Panc1 (cell line): Measurements from ENCODE around the gene EP400. TPM values are rescaled to one million over a fixed set of nuclear protein-coding genes. Genes with fewer than 3 reads are reported as not detected.

ENCODE experiments used
- ATAC-seq: fragments of 200-7000 bp; cut with Tn5 transposase; 2 replicates; pipeline ENCODE4 v1.9.1; 2020; ENCODE audit warnings: mild to moderate bottlenecking, moderate library complexity
- BruUV-seq: library from RNA; stranded (reverse); fragments of 400-500 nt; replicated peaks from 2 replicates; lab custom pipeline; 2021; lab: Mats Ljungman, UMichigan
- CTCF ChIA-PET: fragments of 300-600 bp; sonication (Branson Sonifier 250); formaldehyde crosslinking; loops from one replicate; lab custom pipeline; 2022; ENCODE audit warnings: antibody characterized with exemption; lab: Charles Lee
- POLR2A ChIA-PET: fragments of 300-600 bp; sonication (Branson Sonifier 250); formaldehyde crosslinking; loops from one replicate; lab custom pipeline; 2022; ENCODE audit warnings: antibody characterized with exemption; lab: Charles Lee
- DNase-seq: peaks from one replicate; pipeline ENCODE4 v3.0.0-alpha.2; 2010; ENCODE audit warnings: low read depth, low spot score
- H3K27ac ChIP-seq: 2 replicates; pipeline ENCODE4 v1.5.1; 2011; ENCODE audit warnings: mild to moderate bottlenecking, low read length, inconsistent platforms
- H3K27me3 ChIP-seq: fragments of 200-500 bp; sonication (Bioruptor generic); 2 replicates; pipeline ENCODE4 v1.6.0; 2014; ENCODE audit warnings: low read length, inconsistent platforms; ENCODE audit not compliant: control insufficient read depth, insufficient read depth
- H3K36me3 ChIP-seq: fragments of 200-500 bp; sonication (Bioruptor generic); 2 replicates; pipeline ENCODE4 v1.5.1; 2014; ENCODE audit warnings: inconsistent platforms, mild to moderate bottlenecking, low read length, moderate library complexity; ENCODE audit not compliant: control insufficient read depth, insufficient read depth
- H3K4me1 ChIP-seq: 2 replicates; pipeline ENCODE4 v1.5.1; 2011; ENCODE audit warnings: inconsistent platforms, mild to moderate bottlenecking, low read length, moderate library complexity; ENCODE audit not compliant: control insufficient read depth, insufficient read depth
- H3K4me3 ChIP-seq, 2 experiments: 2 replicates each; pipeline ENCODE4 v1.5.1; 2011 to 2012; ENCODE audit warnings: low read depth in 2 of 2, low read length in 2 of 2, mild to moderate bottlenecking in 2 of 2, inconsistent platforms in 1 of 2, moderate library complexity in 1 of 2
- H3K9me3 ChIP-seq: fragments of 200-500 bp; sonication (Bioruptor generic); 2 replicates; pipeline ENCODE4 v1.5.1; 2014; ENCODE audit warnings: low read depth, mild to moderate bottlenecking, inconsistent platforms, low read length, moderate library complexity; ENCODE audit not compliant: control insufficient read depth, insufficient read depth
- POLR2AphosphoS5 ChIP-seq: IDR thresholded peaks from 2 replicates; pipeline ENCODE4 v1.6.1; 2012; ENCODE audit warnings: mild to moderate bottlenecking, low read depth, low read length, moderate library complexity
- REST ChIP-seq, 2 experiments: IDR thresholded peaks; 2 replicates each; pipeline ENCODE4 v1.6.1; 2011 to 2012; ENCODE audit warnings: low read depth in 2 of 2, control low read depth in 1 of 2, low read length in 1 of 2, mild to moderate bottlenecking in 1 of 2, moderate library complexity in 1 of 2; ENCODE audit not compliant: insufficient read depth in 1 of 2
- SIN3A ChIP-seq: IDR thresholded peaks from 2 replicates; pipeline ENCODE4 v1.6.1; 2012; ENCODE audit warnings: low read depth, mild to moderate bottlenecking, low read length, moderate library complexity, borderline replicate concordance; ENCODE audit not compliant: insufficient read depth
- TCF7L2 ChIP-seq: IDR thresholded peaks from 2 replicates; pipeline ENCODE4 v1.6.1; 2011; ENCODE audit warnings: mild to moderate bottlenecking, low read depth, low read length, inconsistent platforms
- in situ Hi-C: cut with HindIII; loops from 2 replicates; pipeline ENCODE4 v1.10.0; 2016; ENCODE audit warnings: low sequenced_read_pairs, low pct_unique_long_range_greater_than_20kb
- intact Hi-C: fragments of 100-400 bp; cut with micrococcal nuclease; formaldehyde crosslinking; loops from one replicate; pipeline ENCODE4 v1.10.0; 2022; ENCODE audit not compliant: unreplicated experiment
- total RNA-seq: library from RNA; stranded (reverse); gene quantifications from one replicate; pipeline ENCODE4 v1.2.1, GENCODE V29; 2021; ENCODE audit not compliant: unreplicated experiment
- TF ChIP-seq, protein P1 (sequence below): fragments of 450-650 bp; IDR thresholded peaks from 2 replicates; pipeline ENCODE4 v1.5.1; 2017; ENCODE audit warnings: mild to moderate bottlenecking

The EP400 gene
- total RNA-seq, 1 experiment from 2014 or later = 59.4 TPM

- in situ Hi-C loops = no loop called here
- no TSS peak for BruUV-seq
Measured at GRCh38 chr12:131928080-131928710, 21.5 kb upstream of the EP400 start.

More at GRCh38 chr12:131928080-131928710, 21.5 kb upstream of the EP400 start:
- ChIA-PET CTCF (interaction anchor here (0.6 to 0.7 kb wide), 3 partner anchors 29 to 148 kb away, joined by 3 to 8 read pairs (median 8); no protein-coding TSS in a partner anchor), POLR2A (interaction anchor here (0.5 kb wide), 1 partner anchor 8 kb away, joined by 4 read pairs; no protein-coding TSS in a partner anchor)
- peak overlapping the region; percentile 62 to 66 for H3K4me3 ChIP-seq
- DNase-seq = no peak
- no peaks in the 10 kb centered on the region for H3K27me3 ChIP-seq
- peaks cover 13% of the 10 kb centered on the region for H3K36me3 ChIP-seq
- peak; percentile 45 for ATAC-seq
- no peaks in the 10 kb centered on the region for H3K9me3 ChIP-seq
- H3K4me1 ChIP-seq = no peaks in the 10 kb centered on the region
- TF ChIP-seq TCF7L2 = no peak
- TF ChIP-seq SIN3A = no peak
- TF ChIP-seq, protein P1, sequence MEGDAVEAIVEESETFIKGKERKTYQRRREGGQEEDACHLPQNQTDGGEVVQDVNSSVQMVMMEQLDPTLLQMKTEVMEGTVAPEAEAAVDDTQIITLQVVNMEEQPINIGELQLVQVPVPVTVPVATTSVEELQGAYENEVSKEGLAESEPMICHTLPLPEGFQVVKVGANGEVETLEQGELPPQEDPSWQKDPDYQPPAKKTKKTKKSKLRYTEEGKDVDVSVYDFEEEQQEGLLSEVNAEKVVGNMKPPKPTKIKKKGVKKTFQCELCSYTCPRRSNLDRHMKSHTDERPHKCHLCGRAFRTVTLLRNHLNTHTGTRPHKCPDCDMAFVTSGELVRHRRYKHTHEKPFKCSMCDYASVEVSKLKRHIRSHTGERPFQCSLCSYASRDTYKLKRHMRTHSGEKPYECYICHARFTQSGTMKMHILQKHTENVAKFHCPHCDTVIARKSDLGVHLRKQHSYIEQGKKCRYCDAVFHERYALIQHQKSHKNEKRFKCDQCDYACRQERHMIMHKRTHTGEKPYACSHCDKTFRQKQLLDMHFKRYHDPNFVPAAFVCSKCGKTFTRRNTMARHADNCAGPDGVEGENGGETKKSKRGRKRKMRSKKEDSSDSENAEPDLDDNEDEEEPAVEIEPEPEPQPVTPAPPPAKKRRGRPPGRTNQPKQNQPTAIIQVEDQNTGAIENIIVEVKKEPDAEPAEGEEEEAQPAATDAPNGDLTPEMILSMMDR = no peak
- no peak for TF ChIP-seq REST (IDR thresholded peaks at IDR 0.05; ENCODE audit: insufficient read depth in 1 of 2, low read depth in 2 of 2, low read length in 1 of 2)
- no peak for TF ChIP-seq POLR2AphosphoS5
- intact Hi-C loops = no loop called here
- peak overlapping the region; percentile 82 for H3K27ac ChIP-seq
